ENCODE results near the gene MESD. TPM values are rescaled to one million over a fixed set of nuclear protein-coding genes. Genes with fewer than 3 reads are reported as not detected.

Gene MESD
- total and polyA plus RNA-seq, 5 experiments from 2014 or later = 21.3 to 30.7 (median 30.5) TPM

DNA sequence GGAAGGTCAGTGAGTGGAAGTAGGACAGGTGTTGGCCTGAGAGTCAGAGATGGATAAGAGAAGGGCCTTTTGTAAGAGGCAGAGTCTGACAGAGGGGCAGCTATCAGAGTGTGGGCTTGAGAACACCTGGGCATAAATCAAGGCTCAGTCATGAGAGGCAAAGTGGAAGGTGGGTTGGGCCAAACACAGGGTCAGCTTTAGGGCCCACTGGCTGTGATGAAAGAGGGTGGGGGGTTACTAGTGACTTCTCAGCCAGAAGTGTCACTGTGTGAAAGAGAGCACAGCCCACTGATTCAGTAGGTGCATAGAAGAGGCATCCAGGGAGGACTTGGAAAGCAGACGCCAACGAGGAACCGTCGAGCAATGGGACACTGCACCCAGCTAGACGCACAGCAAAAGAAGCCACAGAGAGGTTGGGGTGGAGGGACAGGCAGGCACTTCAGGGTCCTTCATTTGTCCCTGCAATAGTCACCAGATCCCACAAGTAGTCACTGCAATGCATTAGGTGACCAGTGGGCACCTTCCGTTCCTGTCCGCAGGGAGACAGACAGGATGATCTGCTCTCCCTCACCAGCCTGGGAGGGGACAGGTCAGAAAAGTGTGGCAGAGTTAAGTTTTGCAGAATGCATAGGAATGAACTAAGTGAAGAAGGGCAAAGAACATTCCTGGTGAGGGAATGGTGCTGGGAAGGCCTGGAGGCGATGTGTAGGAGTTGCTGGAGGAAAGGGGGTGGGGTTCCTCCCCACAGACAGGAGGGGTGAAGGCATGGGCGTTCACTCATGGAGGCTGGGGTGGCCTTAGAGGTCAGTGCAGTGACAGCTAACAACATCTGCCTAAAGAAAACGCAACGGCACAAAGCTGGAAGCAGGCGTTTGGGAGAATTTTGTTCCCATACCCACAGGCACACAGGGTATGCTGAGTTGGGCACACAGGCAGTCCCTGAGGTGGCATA lies 36.3 kb downstream of the MESD start:
- Mint-ChIP-seq H3K4me3 (no peak overlapping the region), H3K36me3 (peaks cover 0 to 70% (median 31%) of the 10 kb centered on the region in 3 donors), H3K27me3 (no peaks in the 10 kb centered on the region), H3K27ac (peak overlapping the region in 2 of 10 donors; percentile 51 to 55), H3K4me1 (peaks cover 3 to 8% (median 7%) of the 10 kb centered on the region in 4 donors), H3K9me3 (no peaks in the 10 kb centered on the region)
- ATAC-seq = no peak
- POLR2A ChIA-PET = no interaction called here
- no peak for DNase-seq

DNA sequence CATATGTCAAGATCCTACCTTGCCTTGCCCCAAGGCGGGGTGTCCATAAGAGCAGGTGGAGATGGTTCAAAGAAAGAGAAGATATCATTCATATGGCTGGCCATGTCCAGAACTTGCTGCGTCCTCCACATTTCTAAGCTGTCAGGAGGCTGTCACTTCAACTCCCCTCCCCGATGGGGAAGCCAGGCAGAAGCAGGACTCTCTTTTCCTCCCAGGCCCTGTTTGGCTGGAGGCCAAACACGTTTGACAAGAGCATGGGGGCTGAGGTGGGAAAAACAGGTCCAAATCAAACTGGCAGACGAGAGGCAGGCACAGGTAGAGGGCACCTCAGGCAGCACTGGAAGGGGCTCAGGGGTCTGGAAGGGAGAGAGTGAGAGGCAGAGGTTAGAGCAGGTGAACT lies 37.7 kb downstream of the MESD start:
- POLR2A ChIA-PET = no interaction called here
- peaks cover 3 to 8% (median 6%) of the 10 kb centered on the region in 4 donors for H3K4me1 Mint-ChIP-seq
- no peak for DNase-seq
- H3K4me3 Mint-ChIP-seq = no peak overlapping the region
- H3K27ac Mint-ChIP-seq = peak overlapping the region in 2 of 10 donors; percentile 4 to 62
- H3K9me3 Mint-ChIP-seq = no peaks in the 10 kb centered on the region
- no peak for ATAC-seq
- H3K27me3 Mint-ChIP-seq = no peaks in the 10 kb centered on the region
- peaks cover 0 to 73% (median 39%) of the 10 kb centered on the region in 3 donors for H3K36me3 Mint-ChIP-seq

DNA sequence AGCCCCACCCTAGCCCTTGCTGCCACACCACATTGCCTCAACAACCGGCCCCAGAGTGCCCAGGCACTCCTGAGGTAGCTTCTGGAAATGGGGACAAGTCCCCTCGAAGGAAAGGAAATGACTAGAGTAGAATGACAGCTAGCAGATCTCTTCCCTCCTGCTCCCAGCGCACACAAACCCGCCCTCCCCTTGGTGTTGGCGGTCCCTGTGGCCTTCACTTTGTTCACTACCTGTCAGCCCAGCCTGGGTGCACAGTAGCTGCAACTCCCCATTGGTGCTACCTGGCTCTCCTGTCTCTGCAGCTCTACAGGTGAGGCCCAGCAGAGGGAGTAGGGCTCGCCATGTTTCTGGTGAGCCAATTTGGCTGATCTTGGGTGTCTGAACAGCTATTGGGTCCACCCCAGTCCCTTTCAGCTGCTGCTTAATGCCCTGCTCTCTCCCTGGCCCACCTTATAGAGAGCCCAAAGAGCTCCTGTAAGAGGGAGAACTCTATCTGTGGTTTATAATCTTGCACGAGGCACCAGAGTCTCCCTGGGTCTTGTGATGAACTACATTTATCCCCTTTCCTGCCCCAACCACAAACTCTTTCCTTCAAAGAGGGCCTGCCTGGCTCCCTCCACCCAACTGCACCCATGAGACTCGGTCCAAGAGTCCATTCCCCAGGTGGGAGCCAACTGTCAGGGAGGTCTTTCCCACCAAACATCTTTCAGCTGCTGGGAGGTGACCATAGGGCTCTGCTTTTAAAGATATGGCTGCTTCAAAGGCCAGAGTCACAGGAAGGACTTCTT lies 39.1 kb downstream of the MESD start:
- Mint-ChIP-seq H3K27me3 (no peaks in the 10 kb centered on the region), H3K36me3 (peaks cover 4 to 79% (median 47%) of the 10 kb centered on the region in 3 donors), H3K4me3 (no peak overlapping the region), H3K9me3 (no peaks in the 10 kb centered on the region), H3K4me1 (peaks cover 0 to 5% (median 4%) of the 10 kb centered on the region in 4 donors), H3K27ac (peak overlapping the region in 3 of 10 donors; percentile 7 to 29 (median 19))
- ATAC-seq = no peak
- no peak for DNase-seq
- POLR2A ChIA-PET = no interaction called here

DNA sequence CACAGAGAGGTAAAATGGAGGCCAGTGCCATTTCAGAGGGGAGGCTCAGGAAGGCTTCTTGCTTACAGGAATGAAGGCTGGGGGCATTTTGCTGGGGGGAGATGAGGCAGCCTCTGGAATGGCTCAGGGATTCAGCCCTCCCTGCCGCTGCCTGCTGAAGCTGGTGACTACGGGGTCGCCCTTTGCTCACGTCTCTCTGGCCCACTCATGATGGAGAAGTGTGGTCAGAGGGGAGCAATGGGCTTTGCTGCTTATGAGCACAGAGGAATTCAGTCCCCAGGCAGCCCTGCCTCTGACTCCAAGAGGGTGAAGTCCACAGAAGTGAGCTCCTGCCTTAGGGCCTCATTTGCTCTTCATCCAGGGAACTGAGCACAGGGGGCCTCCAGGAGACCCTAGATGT lies 39.9 kb downstream of the MESD start:
- H3K36me3 Mint-ChIP-seq = peaks cover 4 to 80% (median 47%) of the 10 kb centered on the region in 3 donors
- peak overlapping the region in 1 of 10 donors; percentile 19 for H3K27ac Mint-ChIP-seq
- H3K4me1 Mint-ChIP-seq = peaks cover 0 to 5% (median 4%) of the 10 kb centered on the region in 4 donors
- no peak for DNase-seq
- no peaks in the 10 kb centered on the region for H3K27me3 Mint-ChIP-seq
- H3K4me3 Mint-ChIP-seq = no peak overlapping the region
- H3K9me3 Mint-ChIP-seq = no peaks in the 10 kb centered on the region
- POLR2A ChIA-PET = no interaction called here
- no peak for ATAC-seq

DNA sequence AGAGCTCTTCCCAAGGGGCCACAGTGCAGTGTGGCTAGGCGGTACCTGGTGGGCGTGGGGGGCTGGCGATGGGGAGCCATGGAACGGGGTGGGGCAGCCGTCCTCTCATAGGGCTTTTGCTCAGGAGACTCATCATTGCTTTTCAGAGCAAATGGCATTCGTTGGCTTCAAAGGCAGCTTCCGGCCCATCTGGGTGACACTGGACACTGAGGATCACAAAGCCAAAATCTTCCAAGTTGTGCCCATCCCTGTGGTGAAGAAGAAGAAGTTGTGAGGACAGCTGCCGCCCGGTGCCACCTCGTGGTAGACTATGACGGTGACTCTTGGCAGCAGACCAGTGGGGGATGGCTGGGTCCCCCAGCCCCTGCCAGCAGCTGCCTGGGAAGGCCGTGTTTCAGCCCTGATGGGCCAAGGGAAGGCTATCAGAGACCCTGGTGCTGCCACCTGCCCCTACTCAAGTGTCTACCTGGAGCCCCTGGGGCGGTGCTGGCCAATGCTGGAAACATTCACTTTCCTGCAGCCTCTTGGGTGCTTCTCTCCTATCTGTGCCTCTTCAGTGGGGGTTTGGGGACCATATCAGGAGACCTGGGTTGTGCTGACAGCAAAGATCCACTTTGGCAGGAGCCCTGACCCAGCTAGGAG lies 40.8 kb downstream of the MESD start:
- Mint-ChIP-seq H3K36me3 (peaks cover 4 to 86% (median 53%) of the 10 kb centered on the region in 3 donors), H3K27me3 (no peaks in the 10 kb centered on the region)

DNA sequence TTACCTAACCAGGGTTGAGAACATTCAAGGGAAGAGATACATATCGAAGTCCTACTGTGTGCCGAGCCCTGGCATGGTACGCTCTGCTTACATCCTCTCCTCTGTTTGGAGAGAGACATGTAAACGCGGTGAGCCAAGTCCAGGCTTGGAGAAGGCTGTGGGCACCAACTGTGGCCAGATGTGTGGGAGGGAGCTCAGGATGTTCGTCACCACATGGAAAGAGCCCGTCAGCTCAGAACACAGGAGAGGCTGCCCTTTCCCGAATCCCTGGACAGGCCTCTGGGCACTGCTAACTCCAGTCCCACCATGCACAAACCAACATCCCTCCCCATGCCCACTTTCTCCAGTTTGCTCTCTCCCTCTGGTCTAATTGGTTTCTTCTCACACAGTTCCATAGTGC lies 43.0 kb downstream of the MESD start:
- Mint-ChIP-seq H3K4me3 (no peak overlapping the region), H3K9me3 (no peaks in the 10 kb centered on the region), H3K27me3 (no peaks in the 10 kb centered on the region), H3K4me1 (peaks cover 0 to 3% (median 0%) of the 10 kb centered on the region in 4 donors), H3K36me3 (peaks cover 10 to 91% (median 60%) of the 10 kb centered on the region in 3 donors), H3K27ac (no peak overlapping the region)
- DNase-seq (no peak), ATAC-seq (no peak)
- POLR2A ChIA-PET = no interaction called here

More for the DNA sequence above, 40.8 kb downstream of the MESD start:
- ATAC-seq (no peak), DNase-seq (no peak)
- H3K9me3 Mint-ChIP-seq = no peaks in the 10 kb centered on the region
- no peak overlapping the region for H3K4me3 Mint-ChIP-seq
- POLR2A ChIA-PET = no interaction called here
- peaks cover 0 to 5% (median 2%) of the 10 kb centered on the region in 4 donors for H3K4me1 Mint-ChIP-seq
- H3K27ac Mint-ChIP-seq = no peak overlapping the region

DNA sequence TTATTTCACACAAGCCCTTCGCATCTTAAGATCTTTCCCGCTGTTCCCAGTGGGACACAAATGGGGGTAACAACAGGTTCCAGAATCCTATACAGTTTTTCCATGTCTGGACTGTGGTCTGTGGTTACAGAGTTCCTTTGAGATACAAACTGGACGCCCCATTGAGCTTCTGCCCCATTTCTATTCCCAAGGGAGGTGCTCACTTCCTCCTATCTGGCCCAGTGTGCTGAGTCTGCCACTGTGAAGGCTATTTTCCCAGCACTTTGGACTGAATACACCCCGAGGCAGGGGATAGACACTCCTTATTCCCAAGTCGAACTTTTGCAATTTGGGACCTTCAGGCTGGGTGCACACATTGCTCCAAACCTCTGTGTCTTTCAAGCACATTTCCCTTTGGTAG lies 44.0 kb downstream of the MESD start:
- DNase-seq (no peak), ATAC-seq (no peak)
- peaks cover 10 to 89% (median 54%) of the 10 kb centered on the region in 3 donors for H3K36me3 Mint-ChIP-seq
- no peaks in the 10 kb centered on the region for H3K27me3 Mint-ChIP-seq
- no peak overlapping the region for H3K27ac Mint-ChIP-seq
- peaks cover 0 to 3% (median 0%) of the 10 kb centered on the region in 4 donors for H3K4me1 Mint-ChIP-seq
- POLR2A ChIA-PET = no interaction called here
- no peak overlapping the region for H3K4me3 Mint-ChIP-seq
- no peaks in the 10 kb centered on the region for H3K9me3 Mint-ChIP-seq

DNA sequence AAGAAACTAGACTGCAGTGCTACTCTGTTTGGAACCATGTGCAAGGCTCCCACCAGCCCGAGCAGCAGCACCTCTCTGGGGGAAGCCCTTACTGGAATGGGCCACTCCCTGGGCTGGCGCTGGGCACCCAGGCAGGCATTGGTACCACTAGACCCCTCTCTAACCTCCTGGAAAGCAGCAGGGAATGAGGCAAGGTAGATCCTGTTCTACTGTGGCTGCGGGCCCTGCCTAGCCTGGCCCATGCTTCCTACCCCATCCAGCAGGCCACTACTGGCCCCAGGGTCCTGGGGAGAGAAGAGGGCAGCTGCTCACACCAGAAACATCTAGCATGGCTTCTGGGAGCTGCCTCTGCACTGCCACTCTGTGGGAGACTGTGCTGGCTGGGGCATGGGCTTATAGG lies 44.8 kb downstream of the MESD start:
- Mint-ChIP-seq H3K36me3 (peaks cover 10 to 84% (median 48%) of the 10 kb centered on the region in 3 donors), H3K4me1 (peaks cover 0 to 3% (median 0%) of the 10 kb centered on the region in 4 donors), H3K27ac (no peak overlapping the region), H3K4me3 (no peak overlapping the region), H3K27me3 (no peaks in the 10 kb centered on the region), H3K9me3 (no peaks in the 10 kb centered on the region)
- ATAC-seq (no peak), DNase-seq (no peak)
- POLR2A ChIA-PET = no interaction called here

DNA sequence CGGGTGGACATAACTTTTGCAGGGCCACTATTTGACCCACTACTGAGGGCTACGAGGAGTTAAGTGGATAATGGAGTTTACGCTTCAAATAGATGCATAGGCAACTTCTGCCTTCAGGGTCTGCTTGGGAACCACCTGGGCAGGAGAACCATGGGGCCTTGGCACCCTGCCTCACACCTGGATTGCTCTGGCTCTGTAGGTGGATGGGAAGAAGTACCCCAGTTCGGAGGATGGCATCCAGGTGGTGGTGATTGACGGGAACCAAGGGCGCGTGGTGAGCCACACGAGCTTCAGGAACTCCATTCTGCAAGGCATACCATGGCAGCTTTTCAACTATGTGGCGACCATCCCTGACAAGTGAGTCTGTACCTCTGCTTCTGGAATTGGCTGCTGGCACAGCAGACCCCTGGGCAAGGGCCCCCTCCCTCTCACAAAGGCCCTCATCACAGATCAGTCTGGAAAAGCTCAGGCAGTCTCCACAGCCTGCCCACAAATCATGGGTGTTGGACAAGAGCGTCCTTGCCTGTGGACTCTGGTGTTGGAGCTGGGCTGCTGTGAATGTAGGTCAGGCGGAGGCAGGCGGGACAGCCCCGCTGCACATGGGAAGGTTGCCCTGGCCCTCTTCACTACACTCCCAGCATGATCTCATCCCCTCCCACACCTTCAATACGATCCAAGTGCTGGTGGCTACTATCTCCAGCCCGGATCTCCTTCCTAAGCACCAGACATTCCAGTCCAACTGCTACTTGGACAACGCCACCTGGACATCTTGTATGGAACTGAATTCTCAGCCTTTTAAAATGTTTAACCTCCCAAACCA lies 46.7 kb downstream of the MESD start:
- Mint-ChIP-seq H3K27ac (no peak overlapping the region), H3K36me3 (peaks cover 10 to 71% (median 41%) of the 10 kb centered on the region in 3 donors), H3K4me3 (no peak overlapping the region), H3K4me1 (peaks cover 0 to 2% (median 0%) of the 10 kb centered on the region in 4 donors), H3K9me3 (no peaks in the 10 kb centered on the region), H3K27me3 (no peaks in the 10 kb centered on the region)
- POLR2A ChIA-PET = no interaction called here
- no peak for DNase-seq
- no peak for ATAC-seq

DNA sequence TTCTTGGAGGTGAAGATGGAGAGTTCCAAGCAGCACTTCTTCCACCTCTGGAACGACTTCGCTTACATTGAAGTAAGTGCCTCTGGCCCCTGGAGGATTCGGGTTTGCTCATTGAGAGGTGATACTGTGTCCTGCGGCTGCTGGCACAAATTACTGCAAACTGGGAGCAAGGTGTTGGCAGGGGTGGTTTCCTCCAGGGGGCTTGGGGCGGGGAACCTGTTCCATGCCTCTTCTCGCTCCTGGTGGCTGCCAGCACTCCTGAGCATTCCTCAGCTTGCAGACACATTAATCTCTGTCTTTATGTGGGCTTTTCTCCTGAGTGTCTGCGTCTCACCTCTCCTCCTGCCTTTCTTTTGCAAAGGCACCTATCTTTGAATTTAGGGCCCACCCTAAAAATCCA lies 47.4 kb downstream of the MESD start:
- peaks cover 10 to 67% (median 36%) of the 10 kb centered on the region in 3 donors for H3K36me3 Mint-ChIP-seq
- no peaks in the 10 kb centered on the region for H3K27me3 Mint-ChIP-seq
- H3K9me3 Mint-ChIP-seq = no peaks in the 10 kb centered on the region
- no peak for DNase-seq
- POLR2A ChIA-PET = no interaction called here
- no peak overlapping the region for H3K4me3 Mint-ChIP-seq
- peaks cover 0 to 2% (median 0%) of the 10 kb centered on the region in 4 donors for H3K4me1 Mint-ChIP-seq
- no peak overlapping the region for H3K27ac Mint-ChIP-seq
- no peak for ATAC-seq

DNA sequence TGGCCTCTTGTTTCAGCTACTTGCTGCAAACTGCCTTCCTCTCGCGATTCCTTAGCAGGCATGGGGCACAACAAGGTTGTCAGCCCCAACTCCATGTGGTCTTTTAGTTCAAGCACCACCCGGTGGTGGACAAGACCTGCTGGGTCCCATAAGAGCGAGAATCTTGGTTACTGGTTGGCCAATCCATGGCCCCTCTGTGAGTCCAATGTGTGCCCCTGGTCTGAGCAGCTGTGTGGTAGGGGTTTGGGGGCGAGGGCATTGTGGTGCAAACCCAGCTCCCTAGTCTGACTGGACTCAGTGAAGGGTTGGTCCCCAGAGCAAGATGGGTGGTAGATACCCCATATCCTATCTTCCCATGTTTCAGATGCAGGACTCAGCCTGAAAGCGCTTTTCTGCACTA lies 48.8 kb downstream of the MESD start:
- H3K4me1 Mint-ChIP-seq = peaks cover 0 to 2% (median 0%) of the 10 kb centered on the region in 4 donors
- no peaks in the 10 kb centered on the region for H3K9me3 Mint-ChIP-seq
- peaks cover 6 to 63% (median 29%) of the 10 kb centered on the region in 3 donors for H3K36me3 Mint-ChIP-seq
- H3K4me3 Mint-ChIP-seq = no peak overlapping the region
- ATAC-seq = no peak
- peak overlapping the region in 1 of 10 donors; percentile 64 for H3K27ac Mint-ChIP-seq
- POLR2A ChIA-PET = no interaction called here
- H3K27me3 Mint-ChIP-seq = no peaks in the 10 kb centered on the region
- no peak for DNase-seq

DNA sequence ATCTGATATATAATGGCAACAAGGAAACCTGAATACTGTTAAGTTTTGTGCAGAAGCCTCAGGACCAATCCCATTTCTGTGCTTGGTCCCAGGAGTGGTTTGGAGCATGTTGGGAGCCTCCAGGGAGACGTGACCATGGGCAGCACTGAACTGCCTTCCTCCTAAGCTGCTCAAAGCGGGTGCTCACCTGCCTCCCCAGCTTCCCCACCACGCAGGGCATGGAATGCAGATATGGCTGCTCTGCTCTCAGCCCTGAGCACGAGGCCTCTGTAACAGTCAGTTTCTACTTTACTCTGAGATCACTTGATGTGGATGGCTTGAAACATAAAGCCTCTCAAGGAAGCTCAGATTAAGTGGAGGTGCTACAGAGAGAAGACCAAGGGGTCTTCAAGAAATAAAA lies 49.3 kb downstream of the MESD start:
- Mint-ChIP-seq H3K27me3 (no peaks in the 10 kb centered on the region), H3K9me3 (no peaks in the 10 kb centered on the region), H3K4me1 (peaks cover 0 to 2% (median 0%) of the 10 kb centered on the region in 4 donors), H3K36me3 (peaks cover 6 to 58% (median 29%) of the 10 kb centered on the region in 3 donors), H3K4me3 (peak overlapping the region in 1 of 10 donors; percentile 14), H3K27ac (no peak overlapping the region)
- POLR2A ChIA-PET = no interaction called here
- DNase-seq (no peak), ATAC-seq (no peak)

Data from naive thymus-derived CD8-positive, alpha-beta T cell (primary cell).